IMR-90 (cell line): ENCODE data around the gene RUSC1. TPM values are rescaled to one million over a fixed set of nuclear protein-coding genes. Genes with fewer than 3 reads are reported as not detected.
A peak's percentile ranks its signal among the peaks of the same experiment; 100 is the strongest.

Experiments
- ATAC-seq: fragments of 200-7000 bp; cut with Tn5 transposase; 2 replicates; pipeline ENCODE4 v1.9.1; 2020; ENCODE audit warnings: low read depth, mild to moderate bottlenecking, moderate library complexity
- BruUV-seq: library from RNA; stranded (reverse); fragments of 400-500 nt; replicated peaks from 2 replicates; lab custom pipeline; 2021; lab: Mats Ljungman, UMichigan
- CTCF ChIA-PET: fragments of 300-600 bp; formaldehyde crosslinking; extraction: SDS; loops from one replicate; lab custom pipeline; 2021; ENCODE audit warnings: antibody characterized with exemption; lab: Yijun Ruan, JAX
- POLR2A ChIA-PET: fragments of 300-600 bp; sonication (Branson Sonifier 250); formaldehyde crosslinking; loops from one replicate; lab custom pipeline; 2022; ENCODE audit warnings: antibody characterized with exemption; ENCODE audit not compliant: unreplicated experiment; lab: Charles Lee
- DNase-seq: peaks from one replicate; pipeline ENCODE4 v3.0.0; 2013
- H2AFZ ChIP-seq: replicated peaks from 2 replicates; pipeline ENCODE3; 2013; ENCODE audit warnings: low read length, mild to moderate bottlenecking; ENCODE audit not compliant: poor library complexity
- H2AK5ac ChIP-seq: 2 replicates; pipeline ENCODE4 v1.6.1; 2013; ENCODE audit warnings: low read depth, low read length, inconsistent platforms
- H2AK9ac ChIP-seq: replicated peaks from 2 replicates; pipeline ENCODE3; 2013; ENCODE audit warnings: mild to moderate bottlenecking, low read depth, low read length, moderate library complexity; ENCODE audit not compliant: poor library complexity
- H2BK120ac ChIP-seq: 2 replicates; pipeline ENCODE4 v1.6.1; 2013; ENCODE audit warnings: low read depth, low read length, inconsistent platforms
- H2BK15ac ChIP-seq: 3 replicates; pipeline ENCODE4 v1.6.1; 2013; ENCODE audit warnings: low read depth, low read length, inconsistent platforms
- H2BK20ac ChIP-seq: 2 replicates; pipeline ENCODE4 v1.6.1; 2013; ENCODE audit warnings: low read depth, mild to moderate bottlenecking, inconsistent platforms, low read length, moderate library complexity
- H2BK5ac ChIP-seq: 2 replicates; pipeline ENCODE4 v1.6.1; 2013; ENCODE audit warnings: mild to moderate bottlenecking, low read depth, low read length, inconsistent platforms; ENCODE audit not compliant: poor library complexity, severe bottlenecking
- H3K14ac ChIP-seq: replicated peaks from 2 replicates; pipeline ENCODE4 v1.6.1; 2013; ENCODE audit warnings: low read depth, low read length, inconsistent platforms
- H3K18ac ChIP-seq: 2 replicates; pipeline ENCODE4 v1.6.1; 2013; ENCODE audit warnings: low read depth, low read length, control low read depth
- H3K23ac ChIP-seq: 2 replicates; pipeline ENCODE4 v1.6.1; 2013; ENCODE audit warnings: low read depth, low read length, inconsistent platforms
- H3K27ac ChIP-seq: 2 replicates; pipeline ENCODE4 v1.5.1; 2013; ENCODE audit warnings: mild to moderate bottlenecking, control low read depth, low read length; ENCODE audit not compliant: insufficient read depth
- H3K27me3 ChIP-seq: 2 replicates; pipeline ENCODE4 v1.6.1; 2013; ENCODE audit warnings: low read length; ENCODE audit not compliant: control insufficient read depth, insufficient read depth
- H3K36me3 ChIP-seq: 2 replicates; pipeline ENCODE4 v1.6.1; 2013; ENCODE audit warnings: low read length, mixed read lengths; ENCODE audit not compliant: control insufficient read depth, insufficient read depth
- H3K4ac ChIP-seq: 2 replicates; pipeline ENCODE4 v1.6.1; 2013; ENCODE audit warnings: low read depth, low read length, inconsistent platforms
- H3K4me1 ChIP-seq: 2 replicates; pipeline ENCODE4 v1.6.1; 2013; ENCODE audit warnings: low read length, mixed read lengths; ENCODE audit not compliant: control insufficient read depth, insufficient read depth
- H3K4me2 ChIP-seq: 2 replicates; pipeline ENCODE4 v1.6.1; 2013; ENCODE audit warnings: low read depth, mild to moderate bottlenecking, control low read depth, low read length, moderate library complexity
- H3K4me3 ChIP-seq: 2 replicates; pipeline ENCODE4 v1.5.1; 2013; ENCODE audit warnings: low read depth, mild to moderate bottlenecking, control low read depth, low read length, moderate library complexity; ENCODE audit not compliant: insufficient read depth
- H3K56ac ChIP-seq: 2 replicates; pipeline ENCODE4 v1.6.1; 2013; ENCODE audit warnings: low read length, inconsistent platforms; ENCODE audit not compliant: insufficient read depth; ENCODE audit errors: extremely low read depth
- H3K79me1 ChIP-seq, 2 experiments: 2 replicates each; pipeline ENCODE4 v1.6.1; 2013; ENCODE audit warnings: low read length in 2 of 2, inconsistent platforms in 1 of 2, low read depth in 1 of 2
- H3K9ac ChIP-seq: 2 replicates; pipeline ENCODE4 v1.6.1; 2013; ENCODE audit warnings: low read depth, low read length, control low read depth
- H3K9me1 ChIP-seq: 2 replicates; pipeline ENCODE4 v1.6.1; 2013; ENCODE audit warnings: low read length, inconsistent platforms; ENCODE audit not compliant: insufficient read depth
- H3K9me3 ChIP-seq: 2 replicates; pipeline ENCODE4 v1.6.1; 2013; ENCODE audit warnings: low read length; ENCODE audit not compliant: control insufficient read depth, insufficient read depth
- H4K20me1 ChIP-seq: 2 replicates; pipeline ENCODE4 v1.6.1; 2013; ENCODE audit warnings: low read length, inconsistent platforms; ENCODE audit not compliant: insufficient read depth
- H4K5ac ChIP-seq: 2 replicates; pipeline ENCODE4 v1.6.1; 2013; ENCODE audit warnings: mild to moderate bottlenecking, low read depth, low read length, control low read depth
- H4K8ac ChIP-seq, 2 experiments: 2 replicates each; pipeline ENCODE4 v1.6.1; 2013; ENCODE audit warnings: low read depth in 2 of 2, low read length in 2 of 2, control low read depth in 1 of 2, inconsistent platforms in 1 of 2
- H4K91ac ChIP-seq: 2 replicates; pipeline ENCODE4 v1.6.1; 2013; ENCODE audit warnings: low read depth, low read length, inconsistent platforms; ENCODE audit not compliant: insufficient read depth
- BHLHE40 ChIP-seq: fragments of 150-350 bp; IDR thresholded peaks from 2 replicates; pipeline ENCODE4 v1.6.1; 2016; ENCODE audit warnings: mild to moderate bottlenecking, low read depth, low read length
- CEBPB ChIP-seq: IDR thresholded peaks from 2 replicates; pipeline ENCODE4 v1.6.1; 2012; ENCODE audit warnings: low read depth, low read length, improper control_type of control experiment
- CHD1 ChIP-seq: IDR thresholded peaks from 2 replicates; pipeline ENCODE4 v1.6.1; 2012; ENCODE audit warnings: low read depth, low read length, improper control_type of control experiment
- FOS ChIP-seq: fragments of 150-350 bp; IDR thresholded peaks from 2 replicates; pipeline ENCODE4 v1.6.1; 2016; ENCODE audit warnings: low read depth, low read length
- MAFK ChIP-seq: IDR thresholded peaks from 2 replicates; pipeline ENCODE4 v1.6.1; 2012; ENCODE audit warnings: low read depth, low read length, improper control_type of control experiment
- MAZ ChIP-seq: IDR thresholded peaks from 2 replicates; pipeline ENCODE4 v1.6.1; 2012; ENCODE audit warnings: low read depth, mild to moderate bottlenecking, low read length, improper control_type of control experiment, moderate library complexity, borderline replicate concordance
- POLR2A ChIP-seq: IDR thresholded peaks from 2 replicates; pipeline ENCODE4 v1.6.1; 2012; ENCODE audit warnings: mild to moderate bottlenecking, low read depth, low read length
- RAD21 ChIP-seq: IDR thresholded peaks from 2 replicates; pipeline ENCODE4 v1.6.1; 2012; ENCODE audit warnings: low read length, improper control_type of control experiment
- RCOR1 ChIP-seq: IDR thresholded peaks from 2 replicates; pipeline ENCODE4 v1.6.1; 2012; ENCODE audit warnings: mild to moderate bottlenecking, low read length, improper control_type of control experiment; ENCODE audit not compliant: insufficient replicate concordance
- RFX5 ChIP-seq: IDR thresholded peaks from 2 replicates; pipeline ENCODE4 v1.8.0; 2012; ENCODE audit warnings: low read depth, mild to moderate bottlenecking, low read length, moderate library complexity
- SMC3 ChIP-seq: fragments of 150-350 bp; IDR thresholded peaks from 2 replicates; pipeline ENCODE4 v1.6.1; 2016; ENCODE audit warnings: low read depth, mild to moderate bottlenecking, antibody characterized with exemption, low read length, moderate library complexity
- WGBS, 2 experiments: methylation state at CpG; one replicate each; pipeline versions ENCODE4 v1.1.5 to v1.1.7; 2013; ENCODE audit warnings: missing lambda C conversion rate in 2 of 2; ENCODE audit not compliant: insufficient read length in 1 of 2; ENCODE audit errors: extremely low coverage in 2 of 2; 5-methylcytosine and 5-hydroxymethylcytosine counted together
- dilution Hi-C: fragments of 300-500 bp; cut with HindIII; formaldehyde crosslinking; loops from one replicate; pipeline ENCODE4 v1.14.3; 2018; ENCODE audit warnings: low sequenced_read_pairs; ENCODE audit not compliant: unreplicated experiment
- in situ Hi-C: fragments of 300-500 bp; cut with MboI; formaldehyde crosslinking; loops from 3 replicates; pipeline ENCODE4 v1.14.3; 2019; ENCODE audit warnings: low sequenced_read_pairs, inconsistent platforms, mixed read lengths
- intact Hi-C: fragments of 100-400 bp; cut with micrococcal nuclease; formaldehyde crosslinking; loops from 2 replicates; pipeline ENCODE4 v1.10.0; 2022
- polyA plus RNA-seq, 3 experiments: library from polyadenylated mRNA; depleted of rRNA; stranded (reverse); fragments of >200 nt; gene quantifications; 2 replicates each; pipeline ENCODE4 v1.2.3, GENCODE V29; 2012; ENCODE audit warnings: low replicate concordance in 1 of 3
- total RNA-seq: library from RNA; depleted of rRNA; stranded (reverse); fragments of >200 nt; gene quantifications from 2 replicates; pipeline ENCODE4 v1.2.3, GENCODE V29; 2012
- TF ChIP-seq, protein P1 (sequence below): fragments of 150-350 bp; IDR thresholded peaks from 2 replicates; pipeline ENCODE4 v1.6.1; 2016; ENCODE audit warnings: low read depth, mild to moderate bottlenecking, low read length, moderate library complexity, borderline replicate concordance
- TF ChIP-seq, protein P2 (sequence below): conservative IDR thresholded peaks from 2 replicates; pipeline ENCODE4 v1.5.1; 2012; ENCODE audit warnings: mild to moderate bottlenecking, low read depth, low read length, improper control_type of control experiment

Gene RUSC1
- total and polyA plus RNA-seq, 2 of the 4 experiments (the other 2 are of a cell fraction) = 4.1 to 31.4 TPM

DNA sequence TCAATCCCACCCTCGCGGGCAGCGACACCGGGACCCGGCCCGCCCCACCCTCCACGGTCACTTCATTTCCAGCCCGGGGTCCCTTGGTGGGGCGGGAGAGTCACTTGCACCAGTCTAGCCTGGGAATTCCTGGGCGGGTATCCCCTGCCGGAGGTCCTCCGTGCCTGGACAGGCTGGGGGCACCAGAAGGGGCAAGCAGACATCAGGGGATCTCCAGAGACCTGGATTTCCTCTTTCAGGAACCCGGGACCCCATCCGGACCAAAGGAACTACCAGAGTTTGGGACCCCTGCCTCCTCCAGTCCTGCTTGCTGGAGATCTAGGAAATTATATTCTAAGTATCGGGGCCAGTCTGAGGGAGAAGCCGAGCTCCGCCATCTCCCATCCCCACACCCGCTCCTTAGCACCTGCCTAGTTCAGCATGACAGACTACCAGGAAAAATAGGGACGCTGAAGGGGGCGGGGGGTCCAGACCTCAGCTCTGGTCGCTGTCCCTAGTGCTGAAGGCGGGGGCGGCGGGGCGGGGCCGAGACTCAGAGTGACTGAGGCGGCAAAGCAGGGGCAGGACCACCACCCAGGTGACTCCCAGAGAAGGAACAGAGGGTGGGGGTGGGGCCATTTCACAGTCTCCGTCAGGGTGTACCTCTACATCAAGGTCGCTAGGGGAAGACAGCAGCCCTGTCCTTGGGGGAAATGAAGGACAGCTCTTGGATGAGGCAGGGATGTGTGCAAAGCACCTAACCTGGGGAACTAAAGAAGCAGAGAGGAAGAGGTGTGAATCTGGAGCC is 42.6 kb upstream of the RUSC1 start (continued):
- TF ChIP-seq SMC3 (no peak), CHD1 (no peak), CEBPB (no peak)

DNA sequence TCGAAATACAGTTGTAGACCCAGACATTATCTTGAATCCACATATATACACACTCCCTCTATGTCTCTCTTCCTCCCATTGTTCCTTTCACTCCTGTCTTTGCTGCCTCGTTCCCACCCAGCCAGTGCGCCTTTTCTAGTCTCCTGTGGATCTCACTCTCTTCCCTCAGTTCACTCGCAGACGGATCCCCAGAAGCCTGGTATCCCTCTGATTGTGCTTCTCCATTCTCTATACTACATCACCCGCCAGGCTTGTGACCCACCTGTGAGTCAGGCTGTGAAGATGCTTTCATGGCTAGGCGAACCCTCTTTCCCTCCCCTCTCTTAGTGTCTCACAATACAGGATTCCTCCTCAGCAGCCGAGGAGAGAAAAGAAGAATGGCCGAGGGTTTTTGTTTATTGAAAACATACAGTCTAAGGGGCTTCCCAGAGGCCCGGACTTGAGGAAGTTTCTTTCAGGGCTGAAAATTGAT is 42.0 kb upstream of the RUSC1 start:
- Histone ChIP-seq H2AK9ac (no peak overlapping the region), H2BK15ac (no peak overlapping the region), H2BK20ac (no peak overlapping the region), H3K9ac (no peak overlapping the region), H3K18ac (no peak overlapping the region), H3K23ac (no peak overlapping the region), H3K4me3 (no peak overlapping the region), H3K4me1 (peaks cover 1% of the 10 kb centered on the region), H4K8ac (no peak overlapping the region), H2AFZ (no peak overlapping the region), H3K9me3 (no peaks in the 10 kb centered on the region), H3K27me3 (no peaks in the 10 kb centered on the region), H3K4ac (no peak overlapping the region), H3K36me3 (no peaks in the 10 kb centered on the region), H3K9me1 (peaks cover 5% of the 10 kb centered on the region), H3K56ac (no peak overlapping the region), H3K79me1 (peaks cover 0 to 12% of the 10 kb centered on the region in 2 experiments; a peak in 2 of 4 replicates), H2BK5ac (no peak overlapping the region), H2AK5ac (no peak overlapping the region), H3K27ac (no peak overlapping the region), H3K4me2 (peak overlapping the region; percentile 23; the same call in 1 of the 2 replicates), H3K14ac (no peak overlapping the region), H4K20me1 (no peaks in the 10 kb centered on the region; the same call in 1 of the 2 replicates), H2BK120ac (no peak overlapping the region), H4K91ac (no peak overlapping the region), H4K5ac (no peak overlapping the region)
- dilution Hi-C loops = no loop called here
- WGBS, 2 experiments = 50% methylated on average over 4 of the region's 10 CpGs; no CpG with 5 or more reads in 1 of the 2 experiments
- CTCF ChIA-PET = no interaction called here
- POLR2A ChIA-PET = no interaction called here
- BruUV-seq = no TSS peak
- intact Hi-C loops = loop anchor here (5.0 kb wide), 1 partner anchor 314 kb away; no protein-coding TSS in a partner anchor
- in situ Hi-C loops = loop anchor here (5.0 kb wide), 1 partner anchor 39 kb away; no protein-coding TSS in a partner anchor
- ATAC-seq (no peak), DNase-seq (peak; percentile 14)
- TF ChIP-seq RAD21 = no peak
- TF ChIP-seq RFX5 = no peak
- no peak for TF ChIP-seq FOS
- TF ChIP-seq CHD1 = no peak
- no peak for TF ChIP-seq BHLHE40
- TF ChIP-seq RCOR1 = no peak
- TF ChIP-seq MAZ = no peak
- TF ChIP-seq MAFK = no peak
- TF ChIP-seq POLR2A = no peak
- TF ChIP-seq SMC3 = no peak
- TF ChIP-seq, protein P1, sequence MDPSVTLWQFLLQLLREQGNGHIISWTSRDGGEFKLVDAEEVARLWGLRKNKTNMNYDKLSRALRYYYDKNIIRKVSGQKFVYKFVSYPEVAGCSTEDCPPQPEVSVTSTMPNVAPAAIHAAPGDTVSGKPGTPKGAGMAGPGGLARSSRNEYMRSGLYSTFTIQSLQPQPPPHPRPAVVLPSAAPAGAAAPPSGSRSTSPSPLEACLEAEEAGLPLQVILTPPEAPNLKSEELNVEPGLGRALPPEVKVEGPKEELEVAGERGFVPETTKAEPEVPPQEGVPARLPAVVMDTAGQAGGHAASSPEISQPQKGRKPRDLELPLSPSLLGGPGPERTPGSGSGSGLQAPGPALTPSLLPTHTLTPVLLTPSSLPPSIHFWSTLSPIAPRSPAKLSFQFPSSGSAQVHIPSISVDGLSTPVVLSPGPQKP = no peak
- TF ChIP-seq, protein P2, sequence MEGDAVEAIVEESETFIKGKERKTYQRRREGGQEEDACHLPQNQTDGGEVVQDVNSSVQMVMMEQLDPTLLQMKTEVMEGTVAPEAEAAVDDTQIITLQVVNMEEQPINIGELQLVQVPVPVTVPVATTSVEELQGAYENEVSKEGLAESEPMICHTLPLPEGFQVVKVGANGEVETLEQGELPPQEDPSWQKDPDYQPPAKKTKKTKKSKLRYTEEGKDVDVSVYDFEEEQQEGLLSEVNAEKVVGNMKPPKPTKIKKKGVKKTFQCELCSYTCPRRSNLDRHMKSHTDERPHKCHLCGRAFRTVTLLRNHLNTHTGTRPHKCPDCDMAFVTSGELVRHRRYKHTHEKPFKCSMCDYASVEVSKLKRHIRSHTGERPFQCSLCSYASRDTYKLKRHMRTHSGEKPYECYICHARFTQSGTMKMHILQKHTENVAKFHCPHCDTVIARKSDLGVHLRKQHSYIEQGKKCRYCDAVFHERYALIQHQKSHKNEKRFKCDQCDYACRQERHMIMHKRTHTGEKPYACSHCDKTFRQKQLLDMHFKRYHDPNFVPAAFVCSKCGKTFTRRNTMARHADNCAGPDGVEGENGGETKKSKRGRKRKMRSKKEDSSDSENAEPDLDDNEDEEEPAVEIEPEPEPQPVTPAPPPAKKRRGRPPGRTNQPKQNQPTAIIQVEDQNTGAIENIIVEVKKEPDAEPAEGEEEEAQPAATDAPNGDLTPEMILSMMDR = no peak
